ENCODE results near the gene TOM1. TPM values are rescaled to one million over a fixed set of nuclear protein-coding genes. Genes with fewer than 3 reads are reported as not detected.

The TOM1 gene
- total and polyA plus RNA-seq, 2 of the 13 experiments (the other 11 are each of a cell fraction or from before 2014, with no cell fraction given): 30.8 to 87.3 TPM

DNA sequence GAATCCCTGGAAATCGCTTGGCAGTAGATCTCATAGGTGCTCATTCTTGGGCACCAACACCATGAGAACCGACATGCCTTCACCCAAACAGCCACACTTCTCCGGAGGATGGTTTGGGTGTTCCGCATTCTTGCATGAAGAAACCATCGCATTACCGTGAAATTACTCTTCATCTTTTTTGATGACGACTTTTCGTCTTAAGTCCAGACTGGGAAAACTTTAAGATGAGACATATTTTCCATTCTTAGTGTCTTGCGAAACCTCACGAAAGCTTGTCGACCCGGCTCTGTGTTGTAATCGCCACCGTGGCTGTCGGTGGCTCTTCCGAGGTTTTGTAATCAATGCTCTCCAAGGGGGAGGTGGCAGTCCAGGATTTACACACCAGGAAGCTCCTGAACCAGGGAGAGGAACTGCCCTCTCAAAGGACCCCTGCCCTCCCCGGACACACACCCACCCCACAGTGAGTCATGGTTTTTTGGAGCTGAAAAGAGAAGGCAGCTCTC is 1.7 kb downstream of the TOM1 start (continued):
- no peak for TF ChIP-seq ZNF772 (CRISPR knock-in tag; IDR thresholded peaks at IDR 0.05)
- TF ChIP-seq, protein P1, sequence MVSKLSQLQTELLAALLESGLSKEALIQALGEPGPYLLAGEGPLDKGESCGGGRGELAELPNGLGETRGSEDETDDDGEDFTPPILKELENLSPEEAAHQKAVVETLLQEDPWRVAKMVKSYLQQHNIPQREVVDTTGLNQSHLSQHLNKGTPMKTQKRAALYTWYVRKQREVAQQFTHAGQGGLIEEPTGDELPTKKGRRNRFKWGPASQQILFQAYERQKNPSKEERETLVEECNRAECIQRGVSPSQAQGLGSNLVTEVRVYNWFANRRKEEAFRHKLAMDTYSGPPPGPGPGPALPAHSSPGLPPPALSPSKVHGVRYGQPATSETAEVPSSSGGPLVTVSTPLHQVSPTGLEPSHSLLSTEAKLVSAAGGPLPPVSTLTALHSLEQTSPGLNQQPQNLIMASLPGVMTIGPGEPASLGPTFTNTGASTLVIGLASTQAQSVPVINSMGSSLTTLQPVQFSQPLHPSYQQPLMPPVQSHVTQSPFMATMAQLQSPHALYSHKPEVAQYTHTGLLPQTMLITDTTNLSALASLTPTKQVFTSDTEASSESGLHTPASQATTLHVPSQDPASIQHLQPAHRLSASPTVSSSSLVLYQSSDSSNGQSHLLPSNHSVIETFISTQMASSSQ (IDR thresholded peaks at IDR 0.05; ENCODE audit: low read depth): no peak
- TF ChIP-seq, protein P1 (CRISPR knock-in tag; IDR thresholded peaks at IDR 0.05; ENCODE audit: borderline replicate concordance): no peak
- no peak for TF ChIP-seq ZNF562 (CRISPR knock-in tag; IDR thresholded peaks at IDR 0.05; ENCODE audit: borderline replicate concordance)
- TF ChIP-seq FOXA3 (CRISPR knock-in tag; IDR thresholded peaks at IDR 0.05): peak; percentile 67
- no peak for TF ChIP-seq CBX2 (IDR thresholded peaks at IDR 0.05; ENCODE audit: low read depth, low read length)
- TF ChIP-seq CBX2 (CRISPR knock-in tag; IDR thresholded peaks at IDR 0.05; ENCODE audit: low read depth): no peak
- no peak for TF ChIP-seq ATF7-NPFF (CRISPR knock-in tag; IDR thresholded peaks at IDR 0.05; ENCODE audit: low read depth)
- TF ChIP-seq ZFP36L1 (CRISPR knock-in tag; IDR thresholded peaks at IDR 0.05): peak; percentile 57; the same call in 1 of the 2 replicates
- no peak for TF ChIP-seq DZIP1 (CRISPR knock-in tag; IDR thresholded peaks at IDR 0.05)
- TF ChIP-seq ZFP62 (CRISPR knock-in tag; IDR thresholded peaks at IDR 0.05): no peak
- TF ChIP-seq NR2F1 (CRISPR knock-in tag; IDR thresholded peaks at IDR 0.05): 0 out of 4 replicates have a peak, but pooled peaks of 1 of the 2 experiments have one; percentile 28
- TF ChIP-seq ZNF646 (CRISPR knock-in tag; IDR thresholded peaks at IDR 0.05): no peak
- TF ChIP-seq MBD4 (IDR thresholded peaks at IDR 0.05; ENCODE audit: borderline replicate concordance, low read length): no peak
- TF ChIP-seq NFE2L1 (CRISPR knock-in tag; IDR thresholded peaks at IDR 0.05; ENCODE audit: borderline replicate concordance): no peak
- no peak for TF ChIP-seq AHR (CRISPR knock-in tag; IDR thresholded peaks at IDR 0.05)
- TF ChIP-seq DMAP1 (CRISPR knock-in tag; IDR thresholded peaks at IDR 0.05): peak; percentile 75
